Vagina (tissue), 2 donors: Measurements from ENCODE around the gene TXNRD1. TPM values are rescaled to one million over a fixed set of nuclear protein-coding genes. Genes with fewer than 3 reads are reported as not detected.

Source experiments
- DNase-seq, 2 donors: peaks; one replicate each; pipeline ENCODE4 v3.0.0-alpha.2; 2017; ENCODE audit errors: extremely low spot score in 2 of 2
- H3K27ac ChIP-seq: fragments of 200-600 bp; sonication (generic); one replicate; pipeline ENCODE4 v1.5.1; 2019
- H3K27me3 ChIP-seq: fragments of 200-600 bp; sonication (generic); one replicate; pipeline ENCODE4 v1.5.1; 2019
- H3K36me3 ChIP-seq, 2 donors: fragments of 200-600 bp; sonication (generic); one replicate each; pipeline ENCODE4 v1.5.1; 2017 to 2019
- H3K4me1 ChIP-seq: fragments of 200-600 bp; sonication (generic); one replicate; pipeline ENCODE4 v1.5.1; 2019
- H3K4me3 ChIP-seq, 2 donors: fragments of 200-600 bp; sonication (generic); 1 replicate in 1 of 2; 2 replicates in 1 of 2; pipeline ENCODE4 v1.5.1; 2016 to 2019
- H3K9me3 ChIP-seq: fragments of 200-600 bp; sonication (generic); one replicate; pipeline ENCODE4 v1.5.1; 2019
- POLR2A ChIP-seq, 2 donors: fragments of 450-650 bp; IDR thresholded peaks; one replicate each; pipeline ENCODE4 v1.6.1; 2017; ENCODE audit warnings: antibody characterized with exemption in 2 of 2, mild to moderate bottlenecking in 2 of 2, moderate library complexity in 2 of 2
- POLR2AphosphoS5 ChIP-seq, 2 donors: sonication (generic); formaldehyde crosslinking; IDR thresholded peaks; one replicate each; pipeline ENCODE4 v1.9.0; 2017; ENCODE audit warnings: antibody characterized with exemption in 2 of 2, mild to moderate bottlenecking in 2 of 2, low read depth in 1 of 2; ENCODE audit not compliant: insufficient read depth in 1 of 2
- intact Hi-C: fragments of 100-400 bp; cut with DNase I; formaldehyde crosslinking; loops from one replicate; pipeline ENCODE4 v1.15.1; 2023
- total RNA-seq: library from RNA; depleted of rRNA; stranded (reverse); fragments of >200 nt; gene quantifications from one replicate; pipeline ENCODE4 v1.2.3, GENCODE V29; 2016
- TF ChIP-seq, protein P1 (sequence below), 3 experiments: fragments of 450-650 bp in 2 of 3; fragments of 200-600 bp in 1 of 3; sonication (generic) in 1 of 3; IDR thresholded peaks; one replicate each; pipeline ENCODE4 v1.5.1; 2017 to 2019; ENCODE audit warnings: antibody characterized with exemption in 3 of 3, mild to moderate bottlenecking in 2 of 3, moderate library complexity in 2 of 3

TXNRD1 gene
- total RNA-seq, 1 donor from 2014 or later, result 144 TPM

DNA sequence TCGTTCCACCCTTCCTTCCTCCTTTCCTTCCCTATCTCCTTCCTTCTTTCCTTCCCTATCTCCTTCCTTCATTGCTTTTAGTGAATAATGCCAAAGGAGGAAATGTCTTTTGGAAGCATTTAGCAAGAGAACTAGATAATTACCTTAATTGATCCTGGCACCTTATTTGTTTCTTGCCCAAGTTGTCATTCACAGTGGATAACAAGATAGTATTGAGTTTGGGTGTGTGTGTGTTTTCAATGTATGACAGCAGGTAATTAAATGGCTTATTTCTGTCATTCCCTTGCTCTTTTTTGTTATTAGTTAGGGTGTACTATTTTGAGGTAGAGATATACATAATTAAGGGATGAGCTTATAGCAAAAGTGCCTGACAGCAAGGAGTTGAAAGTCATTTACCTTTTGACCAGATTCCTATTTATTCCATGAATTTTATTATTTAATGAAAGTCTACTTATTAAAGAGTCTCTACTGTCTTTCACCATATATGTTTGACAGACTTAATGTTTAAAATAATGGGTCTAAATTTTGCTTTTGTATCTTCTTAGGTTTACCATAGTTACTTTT lies 118.2 kb downstream of the TXNRD1 start:
- Histone ChIP-seq H3K27ac (no peak overlapping the region), H3K4me3 (no peak overlapping the region), H3K36me3 (peaks cover 0 to 73% of the 10 kb centered on the region in 2 donors), H3K9me3 (no peaks in the 10 kb centered on the region), H3K27me3 (no peaks in the 10 kb centered on the region), H3K4me1 (no peaks in the 10 kb centered on the region)
- no peak for TF ChIP-seq POLR2A (IDR thresholded peaks at IDR 0.05)
- TF ChIP-seq, protein P1, sequence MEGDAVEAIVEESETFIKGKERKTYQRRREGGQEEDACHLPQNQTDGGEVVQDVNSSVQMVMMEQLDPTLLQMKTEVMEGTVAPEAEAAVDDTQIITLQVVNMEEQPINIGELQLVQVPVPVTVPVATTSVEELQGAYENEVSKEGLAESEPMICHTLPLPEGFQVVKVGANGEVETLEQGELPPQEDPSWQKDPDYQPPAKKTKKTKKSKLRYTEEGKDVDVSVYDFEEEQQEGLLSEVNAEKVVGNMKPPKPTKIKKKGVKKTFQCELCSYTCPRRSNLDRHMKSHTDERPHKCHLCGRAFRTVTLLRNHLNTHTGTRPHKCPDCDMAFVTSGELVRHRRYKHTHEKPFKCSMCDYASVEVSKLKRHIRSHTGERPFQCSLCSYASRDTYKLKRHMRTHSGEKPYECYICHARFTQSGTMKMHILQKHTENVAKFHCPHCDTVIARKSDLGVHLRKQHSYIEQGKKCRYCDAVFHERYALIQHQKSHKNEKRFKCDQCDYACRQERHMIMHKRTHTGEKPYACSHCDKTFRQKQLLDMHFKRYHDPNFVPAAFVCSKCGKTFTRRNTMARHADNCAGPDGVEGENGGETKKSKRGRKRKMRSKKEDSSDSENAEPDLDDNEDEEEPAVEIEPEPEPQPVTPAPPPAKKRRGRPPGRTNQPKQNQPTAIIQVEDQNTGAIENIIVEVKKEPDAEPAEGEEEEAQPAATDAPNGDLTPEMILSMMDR (IDR thresholded peaks at IDR 0.05), result no peak
- no peak for TF ChIP-seq POLR2AphosphoS5 (IDR thresholded peaks at IDR 0.05; ENCODE audit: insufficient read depth in 1 of 2, low read depth in 1 of 2)
- DNase-seq, result no peak
- intact Hi-C loops, result no loop called here

- Histone ChIP-seq H3K9me3 (no peaks in the 10 kb centered on the region), H3K4me1 (peaks cover under 1% of the 10 kb centered on the region), H3K4me3 (no peak overlapping the region), H3K27me3 (no peaks in the 10 kb centered on the region), H3K36me3 (peaks cover 4 to 74% of the 10 kb centered on the region in 2 donors), H3K27ac (no peak overlapping the region)
- no peak for DNase-seq
- no peak for TF ChIP-seq POLR2AphosphoS5 (IDR thresholded peaks at IDR 0.05; ENCODE audit: insufficient read depth in 1 of 2, low read depth in 1 of 2)
- intact Hi-C loops, result no loop called here
Measured at GRCh38 chr12:104334581-104334980, 119.0 kb downstream of the TXNRD1 start.

GRCh38 chr12:104336115-104336514 lies 120.5 kb downstream of the TXNRD1 start:
- Histone ChIP-seq H3K4me1 (peaks cover 16% of the 10 kb centered on the region), H3K4me3 (no peak overlapping the region), H3K9me3 (no peaks in the 10 kb centered on the region), H3K36me3 (peaks cover 4 to 84% of the 10 kb centered on the region in 2 donors), H3K27me3 (no peaks in the 10 kb centered on the region), H3K27ac (no peak overlapping the region)
- intact Hi-C loops, result no loop called here
- no peak for TF ChIP-seq POLR2AphosphoS5 (IDR thresholded peaks at IDR 0.05; ENCODE audit: insufficient read depth in 1 of 2, low read depth in 1 of 2)
- TF ChIP-seq, protein P1 (IDR thresholded peaks at IDR 0.05), result no peak
- TF ChIP-seq POLR2A (IDR thresholded peaks at IDR 0.05), result no peak
- DNase-seq, result no peak

DNA sequence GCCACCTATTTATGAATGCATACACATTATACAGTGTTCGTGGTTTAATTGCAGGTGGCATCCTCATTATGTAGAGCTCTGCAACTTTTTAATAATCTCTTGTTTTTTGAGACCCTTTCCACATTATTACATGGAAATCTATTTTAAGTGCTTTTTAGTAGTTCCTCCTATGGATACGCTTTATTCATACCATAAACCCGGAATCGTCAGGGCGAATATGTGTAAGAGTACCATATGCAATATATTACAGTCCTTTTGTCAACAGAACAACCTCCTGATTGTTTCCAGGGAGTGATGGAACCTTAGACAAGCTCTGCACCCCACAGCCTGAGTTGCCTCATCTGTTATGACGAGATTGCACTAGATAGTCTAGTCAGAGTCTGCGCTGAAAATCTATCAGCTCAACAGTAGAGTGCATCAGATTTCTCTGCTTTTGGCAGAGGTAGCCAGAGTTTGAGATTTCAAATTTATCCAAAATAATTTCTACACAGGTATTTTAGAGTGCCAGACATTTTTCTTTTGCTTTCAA lies 121.5 kb downstream of the TXNRD1 start:
- H3K36me3 ChIP-seq, result peaks cover 4 to 84% of the 10 kb centered on the region in 2 donors
- intact Hi-C loops, result no loop called here
- no peak for TF ChIP-seq POLR2AphosphoS5 (IDR thresholded peaks at IDR 0.05; ENCODE audit: insufficient read depth in 1 of 2, low read depth in 1 of 2)
- TF ChIP-seq POLR2A (IDR thresholded peaks at IDR 0.05), result no peak
- TF ChIP-seq, protein P1 (IDR thresholded peaks at IDR 0.05), result no peak

GRCh38 chr12:104339663-104340062 lies 124.1 kb downstream of the TXNRD1 start:
- Histone ChIP-seq H3K27ac (no peak overlapping the region), H3K4me1 (peaks cover 16% of the 10 kb centered on the region), H3K9me3 (no peaks in the 10 kb centered on the region), H3K27me3 (no peaks in the 10 kb centered on the region), H3K36me3 (peaks cover 4 to 89% of the 10 kb centered on the region in 2 donors), H3K4me3 (no peak overlapping the region)
- TF ChIP-seq POLR2AphosphoS5 (IDR thresholded peaks at IDR 0.05; ENCODE audit: insufficient read depth in 1 of 2, low read depth in 1 of 2) (no peak), POLR2A (IDR thresholded peaks at IDR 0.05) (no peak)
- TF ChIP-seq, protein P1 (IDR thresholded peaks at IDR 0.05), result no peak
- no peak for DNase-seq
- intact Hi-C loops, result no loop called here

More for the DNA sequence above, 121.5 kb downstream of the TXNRD1 start:
- H3K9me3 ChIP-seq, result no peaks in the 10 kb centered on the region
- H3K4me1 ChIP-seq, result peaks cover 16% of the 10 kb centered on the region
- H3K4me3 ChIP-seq, result no peak overlapping the region
- no peaks in the 10 kb centered on the region for H3K27me3 ChIP-seq
- no peak for DNase-seq
- no peak overlapping the region for H3K27ac ChIP-seq
